Measurements from ENCODE around the gene RNPEPL1. TPM values are rescaled to one million over a fixed set of nuclear protein-coding genes. Genes with fewer than 3 reads are reported as not detected.
A peak's percentile ranks its signal among the peaks of the same experiment; 100 is the strongest.

Gene RNPEPL1
- total RNA-seq, 3 donors from 2014 or later, result 22.4 to 57.9 (median 42.3) TPM

GRCh38 chr2:240620149-240620731, 52.0 kb downstream of the RNPEPL1 start:
- intact Hi-C loops (cut with DNase I; ENCODE audit: low total_unique reads), result no loop called here

GRCh38 chr2:240620859-240621258, 52.6 kb downstream of the RNPEPL1 start:
- TF ChIP-seq CTCF (IDR thresholded peaks at IDR 0.05), result no peak
- TF ChIP-seq POLR2A (IDR thresholded peaks at IDR 0.05), result no peak
- no peak for TF ChIP-seq POLR2AphosphoS5 (IDR thresholded peaks at IDR 0.05)
- Histone ChIP-seq H3K27ac (no peak overlapping the region), H3K4me3 (no peak overlapping the region), H3K9me3 (no peaks in the 10 kb centered on the region), H3K4me1 (no peaks in the 10 kb centered on the region), H3K27me3 (no peaks in the 10 kb centered on the region), H3K36me3 (no peaks in the 10 kb centered on the region)
- intact Hi-C loops (cut with DNase I; ENCODE audit: low total_unique reads), result no loop called here
- no peak for DNase-seq (ENCODE audit: low spot score in 2 of 2)

More at GRCh38 chr2:240620149-240620731, 52.0 kb downstream of the RNPEPL1 start:
- no peaks in the 10 kb centered on the region for H3K4me1 ChIP-seq
- TF ChIP-seq POLR2A (IDR thresholded peaks at IDR 0.05) (no peak), CTCF (IDR thresholded peaks at IDR 0.05) (no peak), POLR2AphosphoS5 (IDR thresholded peaks at IDR 0.05) (no peak)
- H3K27ac ChIP-seq, result no peak overlapping the region
- H3K9me3 ChIP-seq, result no peaks in the 10 kb centered on the region
- H3K4me3 ChIP-seq, result no peak overlapping the region
- no peaks in the 10 kb centered on the region for H3K36me3 ChIP-seq
- peak in 1 of 2 donors; percentile 40 for DNase-seq (ENCODE audit: low spot score in 2 of 2)
- no peaks in the 10 kb centered on the region for H3K27me3 ChIP-seq

GRCh38 chr2:240622060-240622411, 53.8 kb downstream of the RNPEPL1 start:
- Histone ChIP-seq H3K4me3 (no peak overlapping the region), H3K4me1 (no peaks in the 10 kb centered on the region), H3K9me3 (no peaks in the 10 kb centered on the region), H3K36me3 (no peaks in the 10 kb centered on the region), H3K27me3 (no peaks in the 10 kb centered on the region), H3K27ac (no peak overlapping the region)
- intact Hi-C loops (cut with DNase I; ENCODE audit: low total_unique reads), result no loop called here
- TF ChIP-seq POLR2A (IDR thresholded peaks at IDR 0.05) (no peak), POLR2AphosphoS5 (IDR thresholded peaks at IDR 0.05) (no peak), CTCF (IDR thresholded peaks at IDR 0.05) (no peak)
- DNase-seq (ENCODE audit: low spot score in 2 of 2), result no peak

- Histone ChIP-seq H3K36me3 (no peaks in the 10 kb centered on the region), H3K4me1 (no peaks in the 10 kb centered on the region), H3K27me3 (no peaks in the 10 kb centered on the region), H3K4me3 (no peak overlapping the region), H3K27ac (no peak overlapping the region), H3K9me3 (no peaks in the 10 kb centered on the region)
- peak in 1 of 2 donors; percentile 47 for DNase-seq (ENCODE audit: low spot score in 2 of 2)
- intact Hi-C loops (cut with DNase I; ENCODE audit: low total_unique reads), result no loop called here
- TF ChIP-seq POLR2A (IDR thresholded peaks at IDR 0.05) (no peak), CTCF (IDR thresholded peaks at IDR 0.05) (no peak), POLR2AphosphoS5 (IDR thresholded peaks at IDR 0.05) (no peak)
Measured at GRCh38 chr2:240622531-240623235, 54.4 kb downstream of the RNPEPL1 start.

GRCh38 chr2:240623531-240624010, 55.3 kb downstream of the RNPEPL1 start:
- Histone ChIP-seq H3K27ac (no peak overlapping the region), H3K4me1 (no peaks in the 10 kb centered on the region), H3K27me3 (no peaks in the 10 kb centered on the region), H3K36me3 (no peaks in the 10 kb centered on the region), H3K9me3 (no peaks in the 10 kb centered on the region), H3K4me3 (no peak overlapping the region)
- DNase-seq (ENCODE audit: low spot score in 2 of 2), result no peak
- intact Hi-C loops (cut with DNase I; ENCODE audit: low total_unique reads), result no loop called here
- TF ChIP-seq POLR2A (IDR thresholded peaks at IDR 0.05) (no peak), CTCF (IDR thresholded peaks at IDR 0.05) (no peak), POLR2AphosphoS5 (IDR thresholded peaks at IDR 0.05) (no peak)

Data from breast epithelium (tissue), 4 donors.